H1 (cell line): ENCODE data around the gene EXD3. TPM values are rescaled to one million over a fixed set of nuclear protein-coding genes. Genes with fewer than 3 reads are reported as not detected.

Experiments used
- CTCF ChIA-PET: fragments of 300-600 bp; sonication (Branson Sonifier 250); formaldehyde crosslinking; loops from one replicate; lab custom pipeline; 2021; ENCODE audit not compliant: partially characterized antibody; lab: Charles Lee
- POLR2A ChIA-PET: fragments of 300-600 bp; sonication (Branson Sonifier 250); formaldehyde crosslinking; loops from one replicate; lab custom pipeline; 2021; ENCODE audit warnings: inconsistent platforms; ENCODE audit not compliant: partially characterized antibody; lab: Charles Lee
- DNase-seq, 2 experiments: peaks; one replicate each; pipeline versions ENCODE4 v3.0.0 to v3.0.0-alpha.2; 2010 to 2022; ENCODE audit warnings: low spot score in 2 of 2, low read depth in 1 of 2, mixed read lengths in 1 of 2
- FAIRE-seq: peaks from 2 replicates; lab custom pipeline; 2011; peaks lifted over from hg19 to GRCh38; lab: Jason Lieb, UNC
- H2AFZ ChIP-seq: 2 replicates; pipeline ENCODE4 v1.8.1; 2012; ENCODE audit warnings: low read length, inconsistent platforms
- H2AK5ac ChIP-seq: 2 replicates; pipeline ENCODE4 v1.6.1; 2013; ENCODE audit warnings: low read depth, low read length
- H2BK120ac ChIP-seq: replicated peaks from 2 replicates; pipeline ENCODE3; 2013; ENCODE audit warnings: low read depth, low read length, inconsistent platforms
- H2BK12ac ChIP-seq: 2 replicates; pipeline ENCODE4 v1.6.1; 2013; ENCODE audit warnings: low read depth, low read length
- H2BK15ac ChIP-seq: 2 replicates; pipeline ENCODE4 v1.6.1; 2013; ENCODE audit warnings: low read length
- H2BK20ac ChIP-seq: 2 replicates; pipeline ENCODE4 v1.6.1; 2013; ENCODE audit warnings: low read length
- H2BK5ac ChIP-seq: 2 replicates; pipeline ENCODE4 v1.6.1; 2013; ENCODE audit warnings: low read depth, low read length
- H3K14ac ChIP-seq: 2 replicates; pipeline ENCODE4 v1.6.1; 2013; ENCODE audit warnings: inconsistent platforms; ENCODE audit not compliant: insufficient read length
- H3K18ac ChIP-seq: 2 replicates; pipeline ENCODE4 v1.6.1; 2013; ENCODE audit warnings: low read length; ENCODE audit errors: extremely low read depth
- H3K23ac ChIP-seq: 2 replicates; pipeline ENCODE4 v1.6.1; 2013; ENCODE audit warnings: inconsistent platforms; ENCODE audit not compliant: insufficient read length
- H3K23me2 ChIP-seq: 2 replicates; pipeline ENCODE4 v1.6.1; 2013; ENCODE audit warnings: low read depth, low read length
- H3K27ac ChIP-seq: 2 replicates; pipeline ENCODE4 v1.6.1; 2011; ENCODE audit warnings: low read depth, low read length, inconsistent platforms
- H3K27me3 ChIP-seq, 4 experiments: replicated peaks in 1 of 4; 1 replicate in 1 of 4; 2 replicates in 3 of 4; pipeline versions ENCODE4 v1.6.1 to v1.8.1; 2011 to 2013; ENCODE audit warnings: low read length in 3 of 4, mild to moderate bottlenecking in 3 of 4, inconsistent platforms in 2 of 4, mixed read lengths in 2 of 4, moderate library complexity in 1 of 4; ENCODE audit not compliant: control insufficient read depth in 3 of 4, insufficient read depth in 3 of 4; ENCODE audit errors: extremely low read depth in 1 of 4
- H3K36me3 ChIP-seq, 4 experiments: 2 replicates each; pipeline versions ENCODE4 v1.6.1 to v1.8.1; 2011 to 2013; ENCODE audit warnings: mild to moderate bottlenecking in 4 of 4, low read length in 3 of 4, moderate library complexity in 2 of 4, control low read depth in 1 of 4, inconsistent platforms in 1 of 4; ENCODE audit not compliant: insufficient read depth in 4 of 4, control insufficient read depth in 2 of 4
- H3K4ac ChIP-seq: replicated peaks from 2 replicates; pipeline ENCODE3; 2013; ENCODE audit warnings: low read length, low read depth, mixed read lengths, inconsistent platforms; ENCODE audit not compliant: insufficient read length
- H3K4me1 ChIP-seq, 4 experiments: replicated peaks in 1 of 4; 1 replicate in 1 of 4; 2 replicates in 3 of 4; pipeline versions ENCODE4 v1.6.1 to v1.8.1; 2011 to 2013; ENCODE audit warnings: low read length in 3 of 4, inconsistent platforms in 2 of 4, mixed read lengths in 1 of 4; ENCODE audit not compliant: insufficient read depth in 4 of 4, control insufficient read depth in 3 of 4
- H3K4me2 ChIP-seq, 2 experiments: 2 replicates each; pipeline versions ENCODE4 v1.6.1 to v1.8.1; 2011 to 2013; ENCODE audit warnings: low read depth in 2 of 2, low read length in 2 of 2, control low read depth in 1 of 2, inconsistent platforms in 1 of 2, mild to moderate bottlenecking in 1 of 2; ENCODE audit not compliant: insufficient read depth in 1 of 2
- H3K4me3 ChIP-seq, 4 experiments: fragments of 200-600, 300-600 bp in 1 of 4; sonication (generic), shearing (Covaris generic), sonication (Bioruptor Twin) in 1 of 4; 2 replicates each; pipeline versions ENCODE4 v1.5.1 to v1.8.1; 2011 to 2016; ENCODE audit warnings: low read length in 4 of 4, low read depth in 3 of 4, control low read depth in 2 of 4, inconsistent platforms in 2 of 4, mild to moderate bottlenecking in 2 of 4, mixed read lengths in 1 of 4, moderate library complexity in 1 of 4; ENCODE audit not compliant: insufficient read depth in 2 of 4; ENCODE audit errors: extremely low read depth in 1 of 4
- H3K56ac ChIP-seq: replicated peaks from 2 replicates; pipeline ENCODE3; 2013; ENCODE audit warnings: low read depth, mild to moderate bottlenecking, mixed read lengths, low read length, inconsistent platforms; ENCODE audit not compliant: insufficient read length
- H3K79me1 ChIP-seq: 2 replicates; pipeline ENCODE4 v1.6.1; 2013; ENCODE audit warnings: low read depth, low read length, control low read depth
- H3K79me2 ChIP-seq, 2 experiments: 2 replicates each; pipeline versions ENCODE4 v1.6.1 to v1.8.1; 2012 to 2013; ENCODE audit warnings: low read length in 2 of 2, mild to moderate bottlenecking in 2 of 2, inconsistent platforms in 1 of 2; ENCODE audit not compliant: insufficient read depth in 2 of 2, control insufficient read depth in 1 of 2
- H3K9ac ChIP-seq, 4 experiments: replicated peaks in 1 of 4; 1 replicate in 1 of 4; 2 replicates in 3 of 4; pipeline versions ENCODE4 v1.6.1 to v1.8.1; 2011 to 2013; ENCODE audit warnings: low read depth in 3 of 4, low read length in 3 of 4, control low read depth in 2 of 4, mild to moderate bottlenecking in 2 of 4, moderate library complexity in 2 of 4, inconsistent platforms in 1 of 4; ENCODE audit errors: extremely low read depth in 1 of 4
- H3K9me3 ChIP-seq, 2 experiments: 2 replicates each; pipeline versions ENCODE4 v1.6.1 to v1.8.1; 2012 to 2013; ENCODE audit warnings: mild to moderate bottlenecking in 2 of 2, moderate library complexity in 2 of 2, control low read depth in 1 of 2, inconsistent platforms in 1 of 2, low read depth in 1 of 2, low read length in 1 of 2, mixed read lengths in 1 of 2; ENCODE audit not compliant: insufficient read depth in 2 of 2
- H4K20me1 ChIP-seq, 2 experiments: replicated peaks in 1 of 2; 2 replicates each; pipeline versions ENCODE3 to v1.8.1; 2011 to 2013; ENCODE audit warnings: inconsistent platforms in 2 of 2, low read length in 2 of 2, mild to moderate bottlenecking in 1 of 2; ENCODE audit not compliant: insufficient read depth in 2 of 2, control insufficient read depth in 1 of 2
- H4K5ac ChIP-seq: 2 replicates; pipeline ENCODE4 v1.6.1; 2013; ENCODE audit warnings: low read length, low read depth, mixed read lengths, inconsistent platforms; ENCODE audit not compliant: insufficient read length
- H4K8ac ChIP-seq: 2 replicates; pipeline ENCODE4 v1.8.0; 2013; ENCODE audit warnings: mild to moderate bottlenecking, moderate library complexity, low read length, inconsistent platforms; ENCODE audit not compliant: insufficient read depth; ENCODE audit errors: extremely low read depth
- H4K91ac ChIP-seq: replicated peaks from 2 replicates; pipeline ENCODE3; 2013; ENCODE audit warnings: low read length, mixed read lengths, inconsistent platforms; ENCODE audit not compliant: insufficient read length
- BACH1 ChIP-seq: IDR thresholded peaks from 2 replicates; pipeline ENCODE4 v1.6.1; 2012; ENCODE audit warnings: low read length, improper control_type of control experiment
- GABPA ChIP-seq: IDR thresholded peaks from 2 replicates; pipeline ENCODE4 v1.6.1; 2011; ENCODE audit warnings: mild to moderate bottlenecking, low read length, moderate library complexity, borderline replicate concordance; ENCODE audit not compliant: insufficient read depth
- GTF2F1 ChIP-seq: IDR thresholded peaks from 2 replicates; pipeline ENCODE4 v1.6.1; 2012; ENCODE audit warnings: low read depth, low read length, improper control_type of control experiment, borderline replicate concordance
- KDM4A ChIP-seq: IDR thresholded peaks from one replicate; pipeline ENCODE4 v1.7.1; 2012; ENCODE audit warnings: low read depth, mild to moderate bottlenecking, moderate library complexity, low read length, inconsistent platforms; ENCODE audit not compliant: severe bottlenecking
- RAD21 ChIP-seq, 2 experiments: IDR thresholded peaks in 1 of 2; conservative IDR thresholded peaks in 1 of 2; 2 replicates each; pipeline ENCODE4 v1.6.1; 2011; ENCODE audit warnings: low read depth in 2 of 2, low read length in 2 of 2, improper control_type of control experiment in 1 of 2, inconsistent platforms in 1 of 2, mild to moderate bottlenecking in 1 of 2, moderate library complexity in 1 of 2
- TAF1 ChIP-seq: IDR thresholded peaks from 2 replicates; pipeline ENCODE4 v1.6.1; 2011; ENCODE audit warnings: mild to moderate bottlenecking, low read depth, low read length
- WGBS, 2 experiments: shearing (Covaris generic) in 1 of 2; methylation state at CpG; one replicate each; pipeline versions ENCODE4 v1.1.6 to v1.1.7; 2013 to 2015; ENCODE audit warnings: low lambda C conversion rate in 2 of 2, mixed read lengths in 2 of 2, inconsistent platforms in 1 of 2, low coverage in 1 of 2, missing lambda C conversion rate in 1 of 2; ENCODE audit not compliant: insufficient replicate concordance in 2 of 2, insufficient coverage in 1 of 2, insufficient read length in 1 of 2; ENCODE audit errors: extremely low coverage in 1 of 2, missing lambda C conversion rate in 1 of 2; 5-methylcytosine and 5-hydroxymethylcytosine counted together
- polyA plus RNA-seq, 7 experiments: library from polyadenylated mRNA; depleted of rRNA in 3 of 7; stranded (reverse) in 5 of 7; unstranded in 2 of 7; fragments of >200 nt in 5 of 7; fragments of 200-250 nt in 2 of 7; gene quantifications; 1 replicate in 5 of 7; 2 replicates in 1 of 7; 4 replicates in 1 of 7; pipeline versions ENCODE4 v1.2.1 to v1.2.3, GENCODE V29; 2011 to 2013; ENCODE audit warnings: missing spikeins in 2 of 7, mixed read lengths in 2 of 7
- total RNA-seq: library from RNA; stranded (reverse); fragmentation: NEBNext Ultra II Directional; extraction: Animal tissue kit (Norgen Biotek cat#: 25700); gene quantifications from 2 replicates; pipeline ENCODE4 v1.2.1, GENCODE V29; 2021

The EXD3 gene
- total and polyA plus RNA-seq, 2 of the 8 experiments (the other 6 are each of a cell fraction or from before 2014, with no cell fraction given): 7.2 to 9.4 TPM

GRCh38 chr9:137278721-137279711 lies 143.9 kb downstream of the EXD3 start:
- Histone ChIP-seq H3K27ac (no peak overlapping the region), H3K9me3 (no peaks in the 10 kb centered on the region; a peak in 1 of 4 replicates), H3K79me1 (no peaks in the 10 kb centered on the region; the same call in 1 of the 2 replicates), H4K20me1 (peaks cover 0 to 9% of the 10 kb centered on the region in 2 experiments), H2BK120ac (no peak overlapping the region), H3K36me3 (peaks cover 0 to 12% (median 0%) of the 10 kb centered on the region in 4 experiments; a peak in 2 of 8 replicates), H3K79me2 (no peaks in the 10 kb centered on the region), H2BK5ac (no peak overlapping the region), H4K5ac (no peak overlapping the region), H3K14ac (no peak overlapping the region), H3K4ac (no peak overlapping the region), H2BK20ac (no peak overlapping the region), H2AK5ac (no peak overlapping the region), H3K4me3 (peak overlapping the region; percentile 26 to 70 (median 38); a peak in 7 of 8 replicates), H3K56ac (no peak overlapping the region), H3K23me2 (peaks cover 11% of the 10 kb centered on the region; the same call in 1 of the 2 replicates), H4K8ac (peak overlapping the region; percentile 66; the same call in 1 of the 2 replicates), H3K4me1 (peaks cover 0 to 24% (median 18%) of the 10 kb centered on the region in 4 experiments; a peak in 6 of 7 replicates), H3K27me3 (peaks cover 2 to 27% (median 14%) of the 10 kb centered on the region in 4 experiments; a peak in 6 of 7 replicates), H3K9ac (no peak overlapping the region), H2BK15ac (no peak overlapping the region), H3K18ac (no peak overlapping the region; the same call in 1 of the 2 replicates), H2BK12ac (peak overlapping the region; percentile 23; the same call in 1 of the 2 replicates), H2AFZ (no peak overlapping the region), H3K4me2 (peak overlapping the region; percentile 58 to 80; a peak in 3 of 4 replicates), H4K91ac (no peak overlapping the region), H3K23ac (no peak overlapping the region)
- ChIA-PET CTCF (interaction anchor here (0.8 to 1.2 kb wide), 6 partner anchors 17 to 153 kb away, joined by 3 to 6 read pairs (median 3); partner anchors contain the start of gene NRARP), POLR2A (interaction anchor here (0.5 to 47.8 kb wide), 6 partner anchors 11 to 432 kb away, joined by 3 to 1462 read pairs (median 4); partner anchors contain the start of genes CYSRT1, EXD3, NDOR1 and NELFB)
- no peak for FAIRE-seq
- no peak for DNase-seq
- 76% methylated on average over 123 of the region's 139 CpGs; no CpG with 5 or more reads in 1 of the 2 experiments for WGBS, 2 experiments
- TF ChIP-seq GTF2F1: no peak
- no peak for TF ChIP-seq BACH1
- peak; percentile 54; the same call in 1 of the 2 replicates for TF ChIP-seq GABPA
- TF ChIP-seq KDM4A: peak; percentile 29
- TF ChIP-seq TAF1: no peak
- no peak for TF ChIP-seq RAD21 (IDR thresholded peaks at IDR 0.05 in 1 of 2, conservative IDR thresholded peaks at IDR 0.05 in 1 of 2; ENCODE audit: low read depth in 2 of 2, low read length in 2 of 2)
